GM21619 (cell line): ENCODE results near the gene DYNC2I2.
A peak's percentile ranks its signal among the peaks of the same experiment; 100 is the strongest.
"Not testable (repeated sequence)": the region's sequence is repeated elsewhere in the genome, so short reads cannot be mapped to it uniquely, and the experiment has no call there.

Experiments
- ATAC-seq: cut with Tn5 transposase; IDR thresholded peaks from one replicate; pipeline ENCODE4 v1.9.1; 2021; ENCODE audit not compliant: unreplicated experiment

DYNC2I2 gene

GRCh38 chr9:128656416-128657343, at the start of gene DYNC2I2:
Gene DYNC2I2, minus strand, starts transcription at chr9:128656847. Its CDS starts 121 bp downstream, at chr9:128656726.
- peak; percentile 61 for ATAC-seq

- no peak for ATAC-seq
These were observed 49.4 kb upstream of the DYNC2I2 start for GRCh38 chr9:128706045-128706444.

- ATAC-seq, result no peak
These were observed 48.7 kb upstream of the DYNC2I2 start for GRCh38 chr9:128705051-128705965.

- ATAC-seq, result no peak
These were observed 47.7 kb upstream of the DYNC2I2 start for GRCh38 chr9:128704356-128704670.

- ATAC-seq, result no peak
These were observed 47.1 kb upstream of the DYNC2I2 start for GRCh38 chr9:128703616-128704355.

GRCh38 chr9:128702949-128703615, 46.4 kb upstream of the DYNC2I2 start:
- peak; percentile 23 for ATAC-seq

GRCh38 chr9:128702445-128702948, 45.9 kb upstream of the DYNC2I2 start, which contains the start of gene PKN3:
Gene PKN3, plus strand, starts transcription at chr9:128702503. Its CDS starts 413 bp downstream, at chr9:128702916.
- ATAC-seq, result peak; percentile 81

- no peak for ATAC-seq
These were observed 44.7 kb upstream of the DYNC2I2 start for GRCh38 chr9:128701227-128701854.

GRCh38 chr9:128699096-128699795, 42.6 kb upstream of the DYNC2I2 start:
- ATAC-seq, result not testable (repeated sequence)

GRCh38 chr9:128696923-128697707, 40.5 kb upstream of the DYNC2I2 start:
- no peak for ATAC-seq

GRCh38 chr9:128694344-128694743, 37.7 kb upstream of the DYNC2I2 start:
- no peak for ATAC-seq

GRCh38 chr9:128693738-128694137, 37.1 kb upstream of the DYNC2I2 start:
- not testable (repeated sequence) for ATAC-seq

GRCh38 chr9:128690684-128691034, 34.0 kb upstream of the DYNC2I2 start:
- ATAC-seq, result no peak

GRCh38 chr9:128689820-128690683, 33.4 kb upstream of the DYNC2I2 start:
- no peak for ATAC-seq

- ATAC-seq, result peak; percentile 8
These were observed 32.7 kb upstream of the DYNC2I2 start for GRCh38 chr9:128689293-128689774.

GRCh38 chr9:128688501-128689292, 32.0 kb upstream of the DYNC2I2 start, which contains the start of gene SET:
Gene SET, plus strand, starts transcription at chr9:128689222. Its CDS starts 361 bp downstream, at chr9:128689583.
- peak; percentile 56 for ATAC-seq
